ENCODE measurements around the gene EIF4E2.

EIF4E2 gene

GRCh38 chr2:232539298-232540231 lies 10.9 kb upstream of the EIF4E2 start, which contains the start of gene CHRNG:
Gene CHRNG (plus strand): TSS chr2:232539692. CDS start chr2:232539748, 56 bp downstream.
- no peak for DNase-seq

GRCh38 chr2:232540441-232541041 lies 9.9 kb upstream of the EIF4E2 start:
- no peak for DNase-seq

DNA sequence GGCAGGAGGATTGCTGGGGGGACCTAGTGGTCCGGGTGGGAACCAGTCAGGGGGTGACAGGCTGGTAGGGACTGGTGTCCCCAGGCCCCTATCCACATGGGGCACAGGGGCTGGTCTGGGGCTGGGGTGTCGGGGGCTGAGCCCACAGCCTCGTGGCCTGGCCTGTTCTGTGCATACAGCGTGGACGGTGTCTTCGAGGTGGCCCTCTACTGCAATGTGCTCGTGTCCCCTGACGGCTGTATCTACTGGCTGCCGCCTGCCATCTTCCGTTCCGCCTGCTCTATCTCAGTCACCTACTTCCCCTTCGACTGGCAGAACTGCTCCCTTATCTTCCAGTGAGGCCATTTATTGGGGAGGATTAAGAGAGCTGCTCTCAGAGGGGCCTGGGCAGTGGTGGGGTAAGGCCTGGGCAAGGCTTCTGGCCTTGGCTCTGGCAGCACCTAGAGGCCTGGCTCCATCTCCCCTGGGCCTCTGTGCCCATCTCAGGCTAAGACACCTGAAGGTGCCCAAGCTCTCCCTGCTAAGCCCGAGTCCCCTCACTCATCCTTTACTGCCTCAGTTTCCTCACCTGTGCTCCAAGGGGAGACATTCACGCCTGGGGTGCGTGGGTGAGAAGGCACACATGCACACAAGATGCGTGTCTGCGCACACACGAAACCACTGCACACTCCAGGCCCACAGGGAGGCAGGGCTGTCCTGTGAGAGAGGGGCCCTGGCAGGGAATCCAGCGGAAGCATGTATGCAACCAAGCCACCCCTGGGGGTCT lies 9.1 kb upstream of the EIF4E2 start:
- DNase-seq, result no peak

DNA sequence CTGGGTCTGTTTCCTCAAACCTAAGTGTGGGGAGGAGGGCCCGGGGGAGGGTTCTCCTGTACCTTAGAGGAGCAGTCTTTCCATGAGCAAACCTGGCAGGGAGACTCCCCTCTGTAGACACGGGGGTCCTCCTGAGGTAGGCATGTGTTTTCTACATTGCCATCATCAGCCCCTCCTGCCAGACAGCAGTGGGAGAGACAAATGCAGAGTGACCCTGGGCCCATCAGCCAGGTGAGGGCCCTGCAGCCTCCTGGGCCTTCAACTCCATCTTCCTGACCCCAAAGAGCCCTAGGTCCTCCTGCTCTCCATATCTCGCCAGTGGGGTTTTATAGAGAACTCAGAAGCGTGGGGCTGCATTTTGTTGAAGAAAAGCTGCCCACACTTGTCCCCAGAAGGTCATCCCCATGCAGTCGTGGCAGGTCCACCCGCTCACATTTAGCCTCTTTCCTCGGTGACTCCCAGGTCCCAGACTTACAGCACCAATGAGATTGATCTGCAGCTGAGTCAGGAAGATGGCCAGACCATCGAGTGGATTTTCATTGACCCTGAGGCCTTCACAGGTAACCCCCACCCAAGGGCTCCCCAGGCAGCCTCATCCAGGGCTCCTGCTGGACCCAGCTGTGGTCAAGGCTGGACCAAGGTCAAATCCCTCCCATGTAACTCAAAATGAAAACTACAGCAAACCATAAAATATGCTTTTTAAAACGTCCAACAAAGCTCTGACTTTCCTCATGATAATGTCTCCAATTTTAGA lies 8.4 kb upstream of the EIF4E2 start:
- DNase-seq, result no peak

DNA sequence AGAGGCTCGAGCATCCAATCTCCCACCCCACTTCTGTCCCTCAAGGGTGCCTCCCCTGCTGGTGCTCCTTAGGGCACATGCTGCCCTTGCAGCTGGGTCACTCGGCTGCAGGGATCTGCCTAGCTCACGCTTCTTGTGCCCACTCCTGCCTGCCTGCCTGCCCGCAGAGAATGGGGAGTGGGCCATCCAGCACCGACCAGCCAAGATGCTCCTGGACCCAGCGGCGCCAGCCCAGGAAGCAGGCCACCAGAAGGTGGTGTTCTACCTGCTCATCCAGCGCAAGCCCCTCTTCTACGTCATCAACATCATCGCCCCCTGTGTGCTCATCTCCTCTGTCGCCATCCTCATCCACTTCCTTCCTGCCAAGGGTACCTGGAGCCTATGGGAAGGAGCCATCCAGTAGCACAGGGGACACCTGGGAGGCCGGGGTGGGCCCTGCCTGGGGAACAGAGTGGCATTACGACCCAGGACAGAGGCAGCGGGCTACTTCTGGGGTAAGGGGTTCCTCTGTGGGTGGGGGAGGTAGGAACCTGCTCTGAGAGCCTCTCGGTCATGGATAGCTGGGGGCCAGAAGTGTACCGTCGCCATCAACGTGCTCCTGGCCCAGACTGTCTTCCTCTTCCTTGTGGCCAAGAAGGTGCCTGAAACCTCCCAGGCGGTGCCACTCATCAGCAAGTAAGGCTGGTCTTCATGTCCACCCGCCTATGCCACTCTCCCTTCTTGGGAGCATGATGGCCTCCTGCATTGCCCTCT lies 7.6 kb upstream of the EIF4E2 start:
- DNase-seq, result no peak

DNA sequence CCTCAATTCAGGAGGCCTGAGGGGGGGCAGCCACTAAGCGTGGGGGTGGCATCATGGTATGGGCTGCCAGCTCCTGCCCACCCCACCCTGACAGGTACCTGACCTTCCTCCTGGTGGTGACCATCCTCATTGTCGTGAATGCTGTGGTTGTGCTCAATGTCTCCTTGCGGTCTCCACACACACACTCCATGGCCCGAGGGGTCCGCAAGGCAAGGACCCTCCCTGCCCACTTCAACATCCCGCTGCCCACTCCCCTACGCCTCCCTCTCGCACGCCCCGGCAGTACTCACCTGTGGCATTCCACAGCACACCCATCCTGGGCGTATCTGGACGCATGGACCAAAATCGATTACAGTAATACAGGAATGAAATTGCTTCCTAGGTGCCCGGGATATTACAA lies 7.0 kb upstream of the EIF4E2 start:
- DNase-seq, result no peak

GRCh38 chr2:232543928-232544631 lies 6.4 kb upstream of the EIF4E2 start:
- no peak for DNase-seq

DNA sequence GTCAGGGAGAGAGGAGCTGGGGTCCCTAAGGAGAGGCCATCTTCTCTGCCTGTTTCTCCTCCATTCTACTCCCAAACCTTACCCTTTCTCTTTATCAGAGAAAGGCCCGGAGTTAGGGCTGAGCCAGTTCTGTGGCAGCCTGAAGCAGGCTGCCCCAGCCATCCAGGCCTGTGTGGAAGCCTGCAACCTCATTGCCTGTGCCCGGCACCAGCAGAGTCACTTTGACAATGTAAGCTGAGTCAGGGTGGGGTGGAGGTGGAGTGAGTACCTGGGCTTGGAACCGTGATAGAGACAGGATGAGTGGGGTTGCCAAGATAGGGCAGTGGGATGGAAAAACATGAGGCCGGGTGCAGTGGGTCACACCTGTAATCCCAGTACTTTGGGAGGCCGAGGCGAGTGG lies 5.8 kb upstream of the EIF4E2 start:
- no peak for DNase-seq

GRCh38 chr2:232545511-232546375 lies 4.7 kb upstream of the EIF4E2 start:
- DNase-seq, result no peak

- DNase-seq, result no peak
Measured at GRCh38 chr2:232547991-232548390, 2.5 kb upstream of the EIF4E2 start.

DNA sequence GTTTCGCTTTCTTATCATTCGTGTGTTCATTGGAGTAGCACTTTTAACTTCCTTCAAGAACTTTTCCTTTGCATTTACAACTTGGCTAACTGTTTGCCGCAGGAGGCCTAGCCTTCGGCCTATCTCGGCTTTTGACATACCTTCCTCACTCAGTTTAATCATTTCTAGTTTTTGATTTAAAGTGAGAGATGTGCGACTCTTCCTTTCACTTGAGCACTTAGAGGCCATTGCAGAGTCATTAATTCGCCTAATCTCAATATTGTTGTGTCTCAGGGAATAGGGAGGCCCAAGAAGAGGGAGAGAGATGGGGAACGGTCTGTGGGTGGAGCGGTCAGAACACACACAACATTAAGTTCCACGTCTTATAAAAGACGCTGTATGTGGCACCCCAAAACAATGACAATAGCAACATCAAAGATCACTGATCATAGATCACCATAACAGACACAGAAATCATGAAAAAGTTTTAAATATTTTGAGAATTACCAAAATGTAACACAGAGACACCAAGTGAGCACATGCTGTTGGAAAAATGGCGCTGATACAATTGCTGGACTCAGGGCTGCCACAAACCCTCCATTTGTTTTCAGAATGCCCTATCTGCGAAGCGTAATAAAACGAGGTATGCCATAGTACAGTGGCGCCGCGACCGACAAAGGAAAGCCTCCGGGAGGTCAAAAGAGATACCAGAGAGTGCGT lies 685 bp upstream of the EIF4E2 start:
- DNase-seq, result no peak

DNA sequence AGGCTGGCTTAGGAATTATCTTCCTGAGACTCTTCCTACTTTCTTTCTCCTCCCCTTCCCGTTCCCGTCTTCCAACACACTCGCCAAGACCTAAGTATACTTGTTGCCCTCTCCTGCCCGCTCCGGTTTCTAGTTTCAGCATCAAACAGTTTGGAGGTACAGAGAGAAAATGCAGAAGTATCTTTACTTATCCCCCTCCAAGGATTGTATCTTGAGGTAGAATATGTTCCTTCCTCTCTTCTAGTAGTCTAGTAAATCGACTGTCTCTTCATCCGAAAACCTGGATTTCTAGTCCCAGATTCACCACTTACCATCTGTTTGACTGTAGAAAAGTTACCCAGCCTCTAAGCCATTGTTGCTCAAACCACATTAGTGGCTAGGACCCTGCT lies 755 bp downstream of the EIF4E2 start:
- no peak for DNase-seq

GRCh38 chr2:232551776-232552175 lies 1.3 kb downstream of the EIF4E2 start:
- no peak for DNase-seq

- DNase-seq, result no peak
Measured at GRCh38 chr2:232556426-232556825, 5.9 kb downstream of the EIF4E2 start.

DNA sequence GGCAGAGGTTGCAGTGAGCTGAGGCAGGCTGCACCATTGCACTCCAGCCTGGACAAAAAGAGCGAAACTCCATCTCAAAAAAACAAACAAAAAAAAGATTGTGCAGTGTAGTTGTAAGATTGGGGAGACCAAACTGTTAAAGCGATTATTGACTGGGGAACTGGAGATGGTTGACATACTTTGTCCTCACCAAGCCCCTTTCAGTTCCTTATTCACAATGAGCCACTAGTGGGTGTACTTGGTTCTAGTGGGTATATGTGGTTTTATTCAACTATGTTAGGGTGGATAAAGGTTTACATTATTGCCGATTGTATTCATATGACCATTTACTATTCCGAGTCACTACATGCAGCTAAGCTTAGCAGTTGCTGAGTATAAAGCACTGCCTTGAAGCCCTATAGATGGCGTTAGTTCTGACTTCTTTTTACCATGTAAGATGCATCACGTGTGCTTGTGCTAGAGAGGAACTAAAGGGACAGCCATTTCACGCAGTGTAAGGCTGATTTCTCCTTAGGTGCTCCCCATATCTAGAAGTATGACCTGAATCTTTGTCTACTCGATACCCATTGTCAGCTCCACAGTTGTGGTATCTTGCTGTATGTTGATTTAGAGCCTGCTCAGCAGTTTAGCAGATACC lies 12.1 kb downstream of the EIF4E2 start:
- no peak for DNase-seq

GRCh38 chr2:232563580-232563979 lies 13.1 kb downstream of the EIF4E2 start:
- DNase-seq, result no peak

DNA sequence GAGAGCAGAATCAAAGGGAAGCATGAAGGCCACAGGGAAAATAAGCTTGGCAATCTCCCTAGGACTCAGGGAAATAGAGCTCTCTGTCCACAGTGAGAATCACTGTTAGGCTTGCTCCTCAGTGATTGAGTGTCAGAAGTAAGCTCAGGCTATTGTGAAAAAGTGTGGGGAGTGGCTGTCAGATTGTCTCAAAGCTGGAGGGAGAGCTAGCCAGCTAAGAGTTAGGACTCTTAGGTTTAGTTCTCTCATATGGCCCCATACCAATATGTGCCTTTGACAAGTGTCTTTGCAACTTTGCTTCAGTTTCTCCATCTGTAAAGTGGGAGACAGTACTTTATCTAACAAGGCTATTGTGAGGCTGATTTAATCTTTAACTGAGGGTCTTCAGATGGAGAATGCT lies 17.2 kb downstream of the EIF4E2 start:
- no peak for DNase-seq

- DNase-seq, result no peak
Measured at GRCh38 chr2:232568161-232568560, 17.7 kb downstream of the EIF4E2 start.

- DNase-seq, result no peak
Measured at GRCh38 chr2:232569541-232569940, 19.1 kb downstream of the EIF4E2 start.
